IPS-NIHi11 (cell line): ENCODE data around the gene CCDC63.

ENCODE experiments used
- DNase-seq: peaks from one replicate; pipeline ENCODE4 v3.0.0; 2012; ENCODE audit warnings: mixed read lengths, low spot score

CCDC63 gene

DNA sequence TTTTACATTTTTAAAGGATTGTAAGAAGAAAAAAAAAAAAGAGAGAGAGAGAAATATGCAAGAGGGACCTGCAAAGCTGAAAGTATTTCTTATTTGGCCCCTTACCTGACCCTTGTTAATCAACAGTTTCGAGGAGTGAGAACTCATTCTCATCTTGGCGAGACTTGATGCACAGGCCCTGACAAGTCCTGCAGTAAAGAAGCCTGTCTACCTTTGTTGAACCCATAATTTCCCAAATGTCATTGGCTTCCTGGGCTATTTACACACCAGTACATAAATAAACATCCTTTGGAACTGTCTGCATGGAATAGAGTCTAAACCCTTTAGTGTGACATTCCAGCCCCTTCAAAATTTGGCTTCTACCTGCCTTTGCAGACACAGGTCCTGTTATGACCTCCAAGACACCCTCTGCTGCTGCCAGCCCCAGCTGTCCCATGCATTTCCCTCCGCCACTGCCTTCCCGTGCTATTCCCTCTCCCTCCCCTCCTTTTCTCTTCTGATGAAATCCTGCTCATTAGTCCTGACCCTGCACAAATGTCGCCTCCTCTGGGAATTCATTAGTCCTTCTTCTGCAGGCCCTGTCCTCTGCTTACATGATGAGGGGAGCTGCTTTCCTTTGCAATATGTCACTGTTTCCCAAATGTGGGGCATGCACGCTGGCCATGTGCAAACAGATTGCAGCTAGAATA is 38.5 kb downstream of the CCDC63 start:
- no peak for DNase-seq

DNA sequence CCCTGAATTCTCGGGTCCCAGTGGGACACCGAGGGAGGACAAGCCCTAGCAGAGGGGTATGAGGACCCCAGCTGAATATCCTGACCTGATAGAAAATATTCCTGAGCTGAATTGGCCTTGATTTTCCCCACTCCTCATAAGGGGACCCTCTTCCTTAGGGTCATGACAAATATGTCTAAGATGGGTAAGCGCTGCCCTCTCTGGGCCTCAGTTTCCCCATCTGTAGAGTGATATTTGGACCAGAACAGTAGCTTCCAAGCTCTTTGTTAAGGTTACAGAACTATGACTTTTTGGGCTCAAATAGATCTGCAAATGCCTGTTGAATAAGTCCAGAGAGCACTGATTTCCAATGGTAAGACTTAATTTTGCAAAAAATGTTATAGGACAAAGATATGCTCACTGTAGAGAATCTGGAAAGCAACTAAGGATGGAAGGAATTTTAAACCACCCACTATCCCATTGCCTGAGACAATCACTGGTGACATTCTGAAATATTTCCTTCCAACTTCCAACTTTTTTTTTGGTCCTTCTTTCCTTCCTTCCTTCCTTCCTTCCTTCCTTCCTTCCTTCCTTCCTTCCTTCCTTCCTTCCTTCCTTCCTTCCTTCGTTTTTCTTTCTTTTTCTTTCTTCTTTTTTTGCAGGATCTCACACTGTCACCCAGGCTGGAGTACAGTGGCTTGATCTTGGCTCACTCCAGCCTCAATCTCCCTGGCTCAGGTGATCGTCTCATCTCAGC is 41.6 kb downstream of the CCDC63 start:
- no peak for DNase-seq

DNA sequence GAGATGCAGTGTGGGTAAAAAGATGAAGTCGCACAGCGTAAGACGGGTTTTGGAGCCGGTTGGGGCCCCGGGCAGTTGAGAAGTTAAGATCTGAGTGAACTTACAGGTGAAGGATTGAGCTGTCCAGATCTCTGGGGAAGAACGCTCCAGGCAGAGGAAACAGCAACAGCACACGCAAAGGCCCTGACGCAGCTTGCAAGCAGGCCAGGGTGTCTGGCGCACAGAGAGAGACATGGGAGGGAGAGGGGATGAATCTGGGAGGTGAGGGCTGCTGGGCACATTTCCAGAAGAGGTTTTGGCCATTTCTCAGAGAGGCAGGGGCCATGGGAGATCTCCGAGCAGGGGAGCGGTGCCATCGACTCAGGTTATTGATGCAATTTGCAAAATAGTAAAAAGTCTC is 42.6 kb downstream of the CCDC63 start:
- no peak for DNase-seq

DNA sequence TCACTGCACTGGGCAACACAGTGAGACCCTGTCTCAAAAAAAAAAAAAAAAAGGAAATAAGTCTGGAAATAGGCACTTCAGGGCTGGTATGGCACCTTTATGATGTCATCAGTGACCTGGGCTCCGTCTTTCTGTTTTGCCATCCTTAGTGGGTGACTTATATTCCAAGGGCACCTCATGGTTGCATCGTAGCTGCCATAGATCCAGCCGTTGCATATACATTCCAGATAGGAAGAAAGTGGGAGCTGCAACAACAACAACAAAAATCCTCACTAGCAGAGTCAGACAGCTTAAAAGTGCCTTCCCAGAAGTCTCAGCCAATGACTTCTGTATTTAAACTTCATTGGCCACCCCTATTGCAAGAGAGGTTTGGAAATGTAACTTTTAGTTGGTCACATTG is 47.2 kb downstream of the CCDC63 start:
- no peak for DNase-seq

DNA sequence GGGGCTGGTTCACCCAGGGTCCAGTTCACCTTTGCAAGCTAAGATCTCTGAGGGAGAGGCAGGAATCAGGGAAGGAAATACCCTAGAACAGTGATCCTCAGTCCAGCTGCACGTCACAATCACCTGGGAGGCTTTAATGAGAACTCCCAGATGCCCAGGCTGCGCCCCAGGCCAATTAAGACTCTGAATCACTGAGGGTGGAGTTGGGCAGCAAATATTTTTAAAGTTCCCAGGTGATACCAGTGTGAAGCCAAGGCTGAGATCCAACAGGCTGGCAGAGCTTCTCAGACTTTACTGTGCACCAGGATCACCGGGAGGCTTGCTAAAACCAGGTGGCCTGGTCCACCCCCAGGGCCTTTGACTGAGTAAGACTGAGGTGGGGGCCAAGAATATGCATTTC is 49.8 kb downstream of the CCDC63 start:
- no peak for DNase-seq

DNA sequence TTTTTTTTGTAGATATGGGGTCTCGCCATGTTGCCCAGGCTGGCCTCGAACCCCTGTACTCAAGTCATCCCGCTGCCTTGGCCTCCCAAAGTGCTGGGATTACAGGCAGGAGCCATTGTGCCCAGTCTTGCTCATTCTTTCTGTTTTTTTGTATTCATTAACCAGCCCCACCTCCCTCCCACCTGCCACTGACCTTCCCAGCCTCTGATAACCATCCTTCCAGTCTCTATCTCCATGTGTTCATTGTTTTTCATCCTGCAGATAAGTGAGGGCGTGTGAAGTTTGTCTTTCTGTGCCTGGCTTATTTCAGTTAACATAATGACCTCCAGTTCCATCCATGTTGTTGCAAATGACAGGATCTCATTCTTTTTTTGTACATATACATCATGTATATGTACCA is 54.6 kb downstream of the CCDC63 start:
- no peak for DNase-seq

DNA sequence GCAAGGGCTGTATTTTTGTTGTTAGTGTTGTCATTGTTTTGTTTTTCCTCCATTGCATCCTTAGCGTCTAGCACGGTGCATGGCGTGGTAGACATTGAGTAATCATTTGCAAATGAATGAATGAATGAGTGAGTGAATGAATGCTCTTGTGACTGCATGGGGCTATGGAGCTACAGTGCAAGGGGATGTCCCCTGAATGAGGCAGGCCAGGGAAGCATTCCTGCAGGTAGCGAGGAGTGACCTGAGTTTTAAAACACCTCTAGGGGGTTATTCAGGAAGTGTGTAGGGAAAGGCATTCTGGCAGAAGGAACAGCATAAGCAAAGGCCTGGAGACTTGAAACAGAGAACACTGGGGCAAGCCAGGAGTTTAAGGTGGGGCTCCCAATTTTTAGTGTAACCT is 56.7 kb downstream of the CCDC63 start:
- no peak for DNase-seq

DNA sequence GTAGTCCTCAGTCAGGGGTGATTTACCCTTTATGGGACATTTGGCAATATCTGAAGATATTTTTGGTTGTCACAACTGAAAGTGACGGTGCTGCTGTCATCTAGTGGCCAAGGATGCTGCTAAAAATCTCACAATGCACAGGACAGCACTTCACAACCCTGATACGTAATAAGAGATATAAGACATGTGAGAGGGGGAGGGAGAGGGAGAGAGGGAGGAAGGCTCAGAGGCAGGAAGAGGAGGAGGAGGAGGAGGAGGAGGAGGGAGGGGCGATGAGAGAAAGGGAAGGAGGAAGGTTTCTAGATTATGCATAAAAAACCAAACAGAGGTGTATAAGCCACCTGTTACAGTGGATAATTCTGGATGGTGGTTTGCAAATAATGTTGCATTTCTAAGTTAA is 59.3 kb downstream of the CCDC63 start:
- DNase-seq, result no peak

DNA sequence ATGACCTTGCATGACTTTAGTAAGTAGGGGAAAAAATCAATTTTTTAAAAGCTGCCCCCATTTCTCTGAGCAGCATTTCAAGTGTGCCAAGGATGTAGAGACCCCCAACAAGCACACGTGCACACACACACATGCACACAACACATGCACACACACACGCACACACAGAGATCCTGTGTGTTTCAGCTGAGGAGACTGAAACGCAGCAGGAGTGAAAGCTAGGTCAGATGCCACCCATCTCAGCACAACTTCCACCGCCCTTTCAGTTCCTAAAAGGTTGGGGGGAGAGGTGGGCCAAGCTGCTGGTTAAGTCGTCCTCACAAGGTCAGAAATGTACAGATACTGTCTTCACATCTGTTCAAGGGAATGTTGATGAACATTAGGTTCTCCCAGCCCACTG is 59.7 kb downstream of the CCDC63 start:
- no peak for DNase-seq

DNA sequence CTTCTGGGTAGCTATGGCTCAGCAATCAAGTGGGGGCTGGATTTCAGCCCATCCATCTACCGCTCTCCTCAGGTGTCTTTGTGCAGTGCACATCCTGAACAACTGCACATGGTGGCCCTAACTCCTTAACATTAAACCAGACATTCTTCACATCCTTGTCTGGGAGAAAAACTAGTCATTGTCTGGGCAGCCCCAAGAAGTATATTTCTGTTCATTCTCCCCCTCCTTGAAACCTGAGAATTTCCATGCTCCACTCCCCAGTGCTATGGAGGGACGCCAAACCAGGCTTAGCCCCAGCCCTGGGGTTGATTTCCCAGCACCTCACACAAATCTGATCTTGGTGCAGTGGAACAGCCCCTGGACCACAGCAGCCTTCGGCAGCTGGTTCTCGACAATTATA is 60.2 kb downstream of the CCDC63 start:
- DNase-seq, result no peak

DNA sequence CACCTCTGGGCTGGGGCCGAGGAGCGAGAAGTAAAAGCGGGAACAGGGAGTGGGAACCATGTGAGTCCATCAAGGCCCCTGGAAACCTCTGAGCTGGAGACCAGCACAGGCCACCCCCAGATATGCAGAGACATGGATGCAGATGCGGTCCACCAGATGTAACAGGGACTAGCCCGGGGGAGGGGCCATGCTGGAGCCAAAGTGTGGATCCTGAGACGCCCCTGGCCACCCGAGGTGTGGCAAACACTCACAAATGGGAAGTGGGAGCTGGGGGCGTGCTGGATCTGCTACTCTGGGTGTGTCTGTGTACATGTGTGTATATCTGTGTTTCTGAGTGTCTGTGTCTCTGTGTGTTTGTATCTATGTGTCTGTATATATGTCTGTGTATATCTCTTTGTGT is 60.8 kb downstream of the CCDC63 start:
- DNase-seq, result no peak

DNA sequence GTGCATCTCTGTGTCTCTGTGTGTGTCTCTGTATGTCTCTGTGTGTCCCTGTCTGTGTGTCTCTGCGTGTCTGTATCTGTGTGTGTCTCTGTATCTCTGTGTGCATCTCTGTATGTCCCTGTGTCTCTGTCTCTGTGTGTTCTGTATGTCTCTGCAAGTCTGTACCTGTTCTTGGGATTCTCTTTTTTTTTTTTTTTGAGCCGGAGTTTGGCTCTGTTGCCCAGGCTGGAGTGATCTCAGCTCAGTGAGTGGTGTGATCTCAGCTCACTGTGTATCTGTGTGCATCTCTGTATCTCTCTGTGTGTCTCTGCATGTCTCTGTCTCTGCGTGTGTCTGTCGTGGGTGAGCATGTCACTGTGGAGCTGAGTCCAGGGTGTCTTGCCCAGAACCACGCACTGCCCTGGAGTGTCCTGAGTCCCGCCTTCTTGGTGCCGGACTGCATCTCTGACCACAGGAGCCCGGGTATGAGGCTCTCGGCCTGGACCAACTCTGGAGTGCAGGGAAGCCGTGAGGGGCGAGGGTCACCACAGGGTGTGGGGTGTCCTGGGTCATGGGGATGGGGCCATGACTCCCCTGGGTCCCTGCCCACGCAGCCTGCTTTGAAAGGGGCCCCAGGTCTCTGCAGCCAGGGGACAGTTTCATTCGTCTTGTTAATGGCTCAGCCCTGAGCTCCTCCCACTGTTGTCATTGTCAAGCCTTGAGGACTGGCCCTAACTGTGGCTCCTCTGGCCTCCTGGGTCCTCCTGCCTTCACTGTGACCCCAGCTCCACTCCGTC is 61.8 kb downstream of the CCDC63 start:
- DNase-seq, result no peak

DNA sequence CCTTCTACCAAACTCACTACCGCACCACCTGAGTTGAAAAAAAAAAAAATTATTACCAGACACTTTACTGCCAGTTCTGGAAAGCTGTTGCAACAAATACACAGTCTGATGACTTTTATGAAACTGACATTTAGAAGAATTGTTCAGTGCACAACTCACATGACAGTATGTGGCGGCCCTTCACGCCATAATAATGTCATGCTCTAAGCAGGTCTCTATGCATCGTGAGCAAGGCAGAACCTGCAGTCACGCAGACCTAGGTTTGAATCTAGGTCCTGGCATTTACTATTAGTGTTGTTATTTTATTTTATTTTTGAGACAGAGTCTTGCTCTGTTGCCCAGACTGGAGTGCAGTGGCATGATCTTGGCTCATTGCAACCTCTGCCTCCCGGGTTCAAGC is 65.5 kb downstream of the CCDC63 start:
- no peak for DNase-seq

DNA sequence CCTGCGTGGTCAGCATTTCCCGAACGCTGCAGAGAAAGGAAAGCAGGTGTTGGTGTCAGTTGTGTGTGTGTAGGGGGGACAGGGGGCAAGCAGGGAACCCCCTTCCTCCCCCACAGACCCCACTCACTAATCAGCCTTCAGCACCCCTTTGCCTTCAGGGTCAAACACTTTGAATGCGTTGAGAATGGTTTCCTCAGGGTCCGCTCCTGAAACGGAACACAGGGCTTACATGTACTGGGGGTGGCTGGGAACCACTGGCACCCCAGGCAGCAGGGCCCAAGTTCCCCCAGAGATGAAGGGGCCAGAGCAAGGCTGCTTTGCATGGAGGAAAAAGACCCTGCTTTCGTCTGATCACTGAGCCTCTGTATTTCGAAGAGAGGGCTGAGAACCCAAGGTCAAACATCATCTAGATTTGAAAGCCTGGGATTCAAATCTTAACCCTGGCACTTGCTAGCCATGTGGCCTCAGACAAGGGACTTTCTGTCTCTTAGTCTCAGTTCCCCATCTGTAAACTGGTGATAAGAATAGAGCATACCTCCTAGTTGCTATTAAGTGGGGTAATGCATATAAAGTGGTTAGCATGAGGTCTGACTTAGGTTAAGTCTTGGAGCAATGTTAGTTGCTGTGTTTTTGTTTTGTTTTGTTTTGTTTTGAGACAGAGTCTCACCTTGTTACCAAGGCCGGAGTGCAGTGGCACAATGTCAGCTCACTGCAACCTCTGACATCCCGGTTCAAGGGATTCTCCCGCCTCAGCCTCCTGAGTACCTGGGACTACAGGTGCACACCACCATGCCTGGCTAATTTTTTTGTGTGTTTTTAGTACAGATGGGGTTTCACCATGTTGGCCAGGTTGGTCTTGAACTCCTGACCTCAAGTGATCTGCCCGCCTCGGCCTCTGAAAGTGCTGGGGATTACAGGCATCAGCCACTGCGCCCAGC is 66.6 kb downstream of the CCDC63 start:
- no peak for DNase-seq

DNA sequence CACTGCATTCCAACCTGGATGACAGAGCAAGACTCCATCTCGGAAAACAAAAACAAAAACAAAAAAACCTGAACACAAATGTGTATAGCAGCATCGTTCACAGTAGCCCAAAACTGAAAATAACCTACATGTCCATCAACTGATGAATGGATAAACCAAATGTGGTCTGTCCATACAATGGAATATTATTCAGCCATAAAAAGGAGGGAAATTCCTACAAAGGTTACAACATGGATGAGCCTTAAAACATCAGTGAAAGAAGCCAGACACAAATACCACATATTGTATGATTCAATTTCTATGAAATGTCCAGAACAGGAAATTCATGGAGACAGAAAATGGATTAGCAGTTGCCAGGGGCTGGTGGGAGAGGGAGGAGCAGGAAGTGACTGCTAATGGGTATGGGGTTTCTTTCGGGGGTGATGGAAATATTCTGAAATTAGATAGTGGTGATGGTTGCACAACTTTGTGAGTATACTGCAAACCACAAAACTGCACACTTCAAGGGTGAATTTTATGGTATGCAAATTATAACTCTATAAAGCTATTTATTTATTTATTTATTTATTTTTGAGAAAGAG is 69.6 kb downstream of the CCDC63 start:
- DNase-seq, result no peak

DNA sequence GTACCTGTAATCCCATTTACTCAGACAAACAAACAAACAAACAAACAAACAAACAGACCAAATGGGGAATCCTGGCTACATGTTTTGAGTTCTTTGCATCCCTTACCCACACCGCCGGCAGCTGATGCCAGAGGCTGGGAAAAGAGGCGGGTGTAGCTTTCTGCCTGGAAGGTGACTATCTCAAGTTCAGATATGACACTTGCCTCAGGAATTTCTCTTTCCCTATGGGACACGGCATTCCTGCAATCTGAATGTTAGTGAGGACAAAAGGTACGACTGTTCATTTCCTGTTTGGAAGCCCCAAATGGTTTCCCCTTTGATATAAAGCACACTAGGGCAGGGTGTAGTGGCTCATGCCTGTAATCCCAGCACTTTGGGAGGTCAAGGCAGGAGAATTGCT is 70.7 kb downstream of the CCDC63 start:
- DNase-seq, result no peak

DNA sequence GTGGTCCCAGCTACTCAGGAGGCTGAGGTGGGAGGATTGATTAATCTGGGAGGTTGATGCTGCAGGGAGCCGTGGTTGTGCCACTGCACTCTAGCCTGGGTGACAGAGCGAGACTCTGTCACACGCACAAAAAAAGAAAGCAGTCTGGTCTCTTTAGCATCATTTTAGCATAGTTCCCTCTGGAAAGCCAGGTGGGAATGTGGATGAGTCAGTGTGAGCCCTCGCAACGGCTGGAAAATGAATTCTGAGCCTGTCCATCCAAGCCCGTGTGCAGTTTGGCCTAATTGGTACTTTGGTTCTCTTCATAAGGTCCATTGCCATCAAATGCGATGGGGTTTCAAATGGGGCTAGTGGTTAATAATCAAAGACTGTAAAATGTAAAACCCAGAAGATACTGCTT is 71.2 kb downstream of the CCDC63 start:
- no peak for DNase-seq

DNA sequence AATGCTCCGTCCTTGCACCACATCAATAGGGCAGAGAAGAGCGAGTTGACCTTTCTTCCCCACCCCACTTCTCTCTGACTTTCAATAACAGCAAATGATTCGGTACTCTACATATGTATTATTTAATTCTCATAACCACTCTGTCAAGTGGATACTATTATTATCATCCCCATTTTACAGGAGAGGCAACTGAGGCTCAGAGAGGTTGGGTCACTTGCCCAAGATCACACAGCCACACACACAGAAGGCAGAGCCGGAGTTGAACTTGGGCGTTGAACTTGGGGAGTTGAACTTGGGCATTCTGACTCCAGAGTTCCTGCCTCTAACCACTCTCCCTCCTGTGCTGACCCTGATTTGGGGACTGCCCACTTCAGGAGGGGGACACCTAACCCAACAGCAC is 72.9 kb downstream of the CCDC63 start:
- DNase-seq, result no peak

DNA sequence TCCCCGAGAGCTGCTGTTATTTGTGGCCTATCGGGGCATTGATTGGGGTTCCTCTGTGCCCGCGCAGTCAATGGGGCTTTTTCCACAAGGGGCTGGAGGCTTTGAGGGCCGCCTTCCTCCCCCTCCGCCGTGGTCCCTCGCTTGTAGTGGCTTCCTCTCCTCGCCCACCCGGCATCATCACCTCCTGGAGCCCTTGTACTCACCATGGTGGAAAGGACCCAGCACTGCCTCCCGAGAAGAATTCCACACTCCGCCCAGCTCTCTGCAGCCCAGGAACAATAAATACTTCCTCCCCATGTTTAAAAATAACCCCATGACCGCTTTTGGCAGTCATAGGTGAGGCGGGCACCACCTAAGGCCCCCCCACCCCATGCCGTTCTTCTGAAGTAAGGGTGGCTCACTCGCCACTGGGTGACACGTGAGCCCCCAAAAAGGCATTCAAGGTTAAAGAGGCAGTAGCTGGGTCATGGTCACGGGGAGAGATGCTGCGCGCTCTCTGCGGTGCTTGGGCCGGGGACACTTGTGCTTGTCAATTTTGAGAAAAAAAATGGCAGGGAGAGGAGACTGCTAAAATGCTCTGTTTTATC is 73.6 kb downstream of the CCDC63 start, which contains the start of gene MYL2:
TSS of gene MYL2 (minus strand) at position 256 of the 587 bp plus-strand sequence. CDS start at position 206, 50 bp downstream.
- DNase-seq, result no peak

DNA sequence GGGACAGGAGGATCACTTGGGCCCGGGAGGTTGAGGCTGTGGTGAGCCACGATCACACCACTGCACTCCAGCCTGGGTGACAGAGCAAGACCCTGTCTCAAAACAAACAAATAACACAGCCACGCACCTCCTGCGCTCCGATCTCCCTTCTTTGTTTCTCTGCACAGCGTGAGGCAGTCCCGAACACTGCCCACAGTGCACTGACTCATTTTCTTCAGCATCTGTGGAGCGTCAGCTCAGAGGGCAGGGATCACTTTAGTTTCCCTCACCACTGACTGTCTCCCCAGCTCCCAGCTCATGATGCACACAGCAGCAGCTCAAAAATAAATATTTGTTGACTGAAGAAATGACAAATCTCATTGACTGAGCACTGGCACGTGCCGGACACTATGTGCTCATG is 74.5 kb downstream of the CCDC63 start:
- DNase-seq, result no peak

DNA sequence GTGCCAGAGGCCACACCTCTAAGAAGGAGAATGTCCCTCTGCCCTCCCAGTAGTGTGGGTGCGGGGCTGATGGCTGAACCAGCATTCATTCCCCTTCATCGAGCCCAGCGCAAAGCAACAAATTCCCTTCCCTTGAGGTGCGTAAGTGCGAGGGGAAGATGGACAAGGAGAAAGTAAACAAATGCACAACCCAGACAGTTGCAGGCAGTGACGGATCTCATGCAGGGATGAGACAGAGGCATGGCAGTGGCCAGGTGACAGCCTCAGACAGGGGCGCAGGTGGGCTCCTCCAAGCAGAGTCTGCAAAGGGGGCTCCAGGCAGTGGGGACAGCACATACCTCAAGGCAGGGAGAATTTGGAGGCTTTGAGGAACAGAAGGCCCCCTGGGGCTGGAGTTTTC is 75.9 kb downstream of the CCDC63 start:
- DNase-seq, result no peak
